ENCODE measurements around the gene ARHGAP22.

The ARHGAP22 gene

GRCh38 chr10:48568131-48568530, 36.7 kb downstream of the ARHGAP22 start:
- H3K4me3 ChIP-seq (replicated peaks; ENCODE audit: low read depth, low read length), result no peak overlapping the region
- no peak for DNase-seq (ENCODE audit: extremely low read depth, low read depth)
- no peak for TF ChIP-seq CTCF (IDR thresholded peaks at IDR 0.05; ENCODE audit: low read depth, low read length, missing control alignments)

- H3K4me3 ChIP-seq (replicated peaks; ENCODE audit: low read depth, low read length), result no peak overlapping the region
- no peak for TF ChIP-seq CTCF (IDR thresholded peaks at IDR 0.05; ENCODE audit: low read depth, low read length, missing control alignments)
- DNase-seq (ENCODE audit: extremely low read depth, low read depth), result no peak
Measured at GRCh38 chr10:48567346-48567745, 37.5 kb downstream of the ARHGAP22 start.

GRCh38 chr10:48564466-48565160, 40.3 kb downstream of the ARHGAP22 start:
- TF ChIP-seq CTCF (IDR thresholded peaks at IDR 0.05; ENCODE audit: low read depth, low read length, missing control alignments), result no peak
- no peak overlapping the region for H3K4me3 ChIP-seq (replicated peaks; ENCODE audit: low read depth, low read length)
- DNase-seq (ENCODE audit: extremely low read depth, low read depth), result no peak

- DNase-seq (ENCODE audit: extremely low read depth, low read depth), result no peak
- no peak for TF ChIP-seq CTCF (IDR thresholded peaks at IDR 0.05; ENCODE audit: low read depth, low read length, missing control alignments)
- no peak overlapping the region for H3K4me3 ChIP-seq (replicated peaks; ENCODE audit: low read depth, low read length)
Measured at GRCh38 chr10:48557511-48558123, 47.3 kb downstream of the ARHGAP22 start.

GRCh38 chr10:48556713-48557112, 48.2 kb downstream of the ARHGAP22 start:
- TF ChIP-seq CTCF (IDR thresholded peaks at IDR 0.05; ENCODE audit: low read depth, low read length, missing control alignments), result no peak
- no peak overlapping the region for H3K4me3 ChIP-seq (replicated peaks; ENCODE audit: low read depth, low read length)
- DNase-seq (ENCODE audit: extremely low read depth, low read depth), result no peak

- no peak for DNase-seq (ENCODE audit: extremely low read depth, low read depth)
- H3K4me3 ChIP-seq (replicated peaks; ENCODE audit: low read depth, low read length), result no peak overlapping the region
- TF ChIP-seq CTCF (IDR thresholded peaks at IDR 0.05; ENCODE audit: low read depth, low read length, missing control alignments), result no peak
Measured at GRCh38 chr10:48556065-48556464, 48.8 kb downstream of the ARHGAP22 start.

All from HFF-Myc (cell line).